ENCODE data around the gene GRIK4.
"Not testable (repeated sequence)": the region's sequence is repeated elsewhere in the genome, so short reads cannot be mapped to it uniquely, and the experiment has no call there.

The GRIK4 gene

GRCh38 chr11:120577041-120577440 lies 65.5 kb downstream of the GRIK4 start:
- no peak for DNase-seq
- no peak for ATAC-seq

- no peak for ATAC-seq
- DNase-seq = no peak
These were observed 66.2 kb downstream of the GRIK4 start for GRCh38 chr11:120577624-120578363.

GRCh38 chr11:120578596-120579154 lies 67.1 kb downstream of the GRIK4 start:
- ATAC-seq (no peak), DNase-seq (no peak)

GRCh38 chr11:120579611-120580031 lies 68.1 kb downstream of the GRIK4 start:
- peak; percentile 48 for DNase-seq

GRCh38 chr11:120581313-120581712 lies 69.8 kb downstream of the GRIK4 start:
- ATAC-seq = no peak
- no peak for DNase-seq

More at GRCh38 chr11:120579611-120580031, 68.1 kb downstream of the GRIK4 start:
- peak; percentile 70 for ATAC-seq

- ATAC-seq, DNase-seq: not testable (repeated sequence)
These were observed 71.0 kb downstream of the GRIK4 start for GRCh38 chr11:120582535-120582934.

- DNase-seq = no peak
- no peak for ATAC-seq
These were observed 74.5 kb downstream of the GRIK4 start for GRCh38 chr11:120586072-120586471.

GRCh38 chr11:120586728-120587127 lies 75.2 kb downstream of the GRIK4 start:
- no peak for DNase-seq
- no peak for ATAC-seq

- no peak for DNase-seq
- ATAC-seq = no peak
These were observed 75.8 kb downstream of the GRIK4 start for GRCh38 chr11:120587299-120587698.

- ATAC-seq = no peak
- DNase-seq = no peak
These were observed 77.8 kb downstream of the GRIK4 start for GRCh38 chr11:120589376-120589775.

- DNase-seq (no peak), ATAC-seq (no peak)
These were observed 78.9 kb downstream of the GRIK4 start for GRCh38 chr11:120590472-120590871.

GRCh38 chr11:120594746-120595145 lies 83.2 kb downstream of the GRIK4 start:
- ATAC-seq (no peak), DNase-seq (no peak)

- ATAC-seq (no peak), DNase-seq (no peak)
These were observed 84.0 kb downstream of the GRIK4 start for GRCh38 chr11:120595557-120595956.

- DNase-seq (no peak), ATAC-seq (no peak)
These were observed 86.0 kb downstream of the GRIK4 start for GRCh38 chr11:120597250-120598215.

- DNase-seq (no peak), ATAC-seq (no peak)
These were observed 87.1 kb downstream of the GRIK4 start for GRCh38 chr11:120598517-120599257.

- DNase-seq (no peak), ATAC-seq (no peak)
These were observed 88.4 kb downstream of the GRIK4 start for GRCh38 chr11:120599816-120600420.

- ATAC-seq (no peak), DNase-seq (no peak)
These were observed 90.0 kb downstream of the GRIK4 start for GRCh38 chr11:120601536-120601935.

GRCh38 chr11:120603071-120603470 lies 91.5 kb downstream of the GRIK4 start:
- DNase-seq = no peak

GRCh38 chr11:120605469-120605868 lies 93.9 kb downstream of the GRIK4 start:
- no peak for ATAC-seq
- DNase-seq = no peak

More at GRCh38 chr11:120603071-120603470, 91.5 kb downstream of the GRIK4 start:
- no peak for ATAC-seq

GRCh38 chr11:120606211-120607010 lies 94.9 kb downstream of the GRIK4 start:
- ATAC-seq (no peak), DNase-seq (no peak)

GRCh38 chr11:120608061-120608460 lies 96.5 kb downstream of the GRIK4 start:
- ATAC-seq = no peak
- DNase-seq = no peak
